ENCODE data around the gene TRIM2. TPM values are rescaled to one million over a fixed set of nuclear protein-coding genes. Genes with fewer than 3 reads are reported as not detected.

The TRIM2 gene
- polyA plus RNA-seq, 1 donor (not counting 4 experiments of a cell fraction or from before 2014, with no cell fraction given): 10.6 TPM

- Histone ChIP-seq H3K79me2 (ENCODE audit: control insufficient read depth, insufficient read depth, low read length) (peaks cover 9% of the 10 kb centered on the region), H3K9me1 (ENCODE audit: control insufficient read depth, extremely low read depth, insufficient read depth, low read length) (no peaks in the 10 kb centered on the region), H3K9me3 (ENCODE audit: control insufficient read depth, low read depth, low read length) (no peaks in the 10 kb centered on the region), H3K27me3 (ENCODE audit: control insufficient read depth, extremely low read depth, insufficient read depth, low read length) (no peaks in the 10 kb centered on the region), H2AFZ (ENCODE audit: control insufficient read depth, low read length) (no peak overlapping the region), H3K4me1 (ENCODE audit: control insufficient read depth, extremely low read depth, insufficient read depth, low read length) (peaks cover 12% of the 10 kb centered on the region), H3K4me2 (ENCODE audit: control insufficient read depth, extremely low read depth, insufficient read depth, low read depth, low read length) (peak overlapping the region; percentile 88), H4K20me1 (ENCODE audit: control insufficient read depth, extremely low read depth, insufficient read depth, low read length) (no peaks in the 10 kb centered on the region), H3K9ac (ENCODE audit: control insufficient read depth, extremely low read depth, insufficient read depth, low read length) (no peak overlapping the region), H3K4me3 (ENCODE audit: control insufficient read depth in 2 of 3, extremely low read depth in 1 of 3, insufficient read depth in 2 of 3, low read depth in 1 of 3, low read length in 3 of 3) (no peak overlapping the region), H3K27ac (ENCODE audit: control insufficient read depth, insufficient read depth, low read length) (no peak overlapping the region), H3K36me3 (ENCODE audit: control insufficient read depth in 2 of 2, extremely low read depth in 1 of 2, insufficient read depth in 2 of 2, low read length in 2 of 2) (no peaks in the 10 kb centered on the region)
- DNase-seq (ENCODE audit: low read depth, low spot score): no peak
- TF ChIP-seq EZH2 (IDR thresholded peaks at IDR 0.05; ENCODE audit: low read length): no peak
- no peak for TF ChIP-seq CTCF (optimal IDR thresholded peaks at IDR 0.05 in 1 of 3, IDR thresholded peaks at IDR 0.05 in 1 of 3, conservative IDR thresholded peaks at IDR 0.05 in 1 of 3; ENCODE audit: extremely low read depth in 1 of 3, insufficient read depth in 2 of 3, low read length in 3 of 3)
- dilution Hi-C loops (cut with MboI; ENCODE audit: extremely low pct_ligation_motif_present, low sequenced_read_pairs): no loop called here
- FAIRE-seq: no peak
These were observed 20.2 kb downstream of the TRIM2 start for GRCh38 chr4:153224474-153224873.

- H3K9ac ChIP-seq (ENCODE audit: control insufficient read depth, extremely low read depth, insufficient read depth, low read length): no peak overlapping the region
- H3K4me2 ChIP-seq (ENCODE audit: control insufficient read depth, extremely low read depth, insufficient read depth, low read depth, low read length): no peak overlapping the region
- no peak overlapping the region for H3K4me3 ChIP-seq (ENCODE audit: control insufficient read depth in 2 of 3, extremely low read depth in 1 of 3, insufficient read depth in 2 of 3, low read depth in 1 of 3, low read length in 3 of 3)
- no peak overlapping the region for H2AFZ ChIP-seq (ENCODE audit: control insufficient read depth, low read length)
- no peak for DNase-seq (ENCODE audit: low read depth, low spot score)
- H3K9me3 ChIP-seq (ENCODE audit: control insufficient read depth, low read depth, low read length): no peaks in the 10 kb centered on the region
- no peaks in the 10 kb centered on the region for H4K20me1 ChIP-seq (ENCODE audit: control insufficient read depth, extremely low read depth, insufficient read depth, low read length)
- H3K79me2 ChIP-seq (ENCODE audit: control insufficient read depth, insufficient read depth, low read length): peaks cover 9% of the 10 kb centered on the region
- H3K36me3 ChIP-seq (ENCODE audit: control insufficient read depth in 2 of 2, extremely low read depth in 1 of 2, insufficient read depth in 2 of 2, low read length in 2 of 2): no peaks in the 10 kb centered on the region
- TF ChIP-seq EZH2 (IDR thresholded peaks at IDR 0.05; ENCODE audit: low read length) (no peak), CTCF (optimal IDR thresholded peaks at IDR 0.05 in 1 of 3, IDR thresholded peaks at IDR 0.05 in 1 of 3, conservative IDR thresholded peaks at IDR 0.05 in 1 of 3; ENCODE audit: extremely low read depth in 1 of 3, insufficient read depth in 2 of 3, low read length in 3 of 3) (no peak)
- H3K27ac ChIP-seq (ENCODE audit: control insufficient read depth, insufficient read depth, low read length): no peak overlapping the region
- dilution Hi-C loops (cut with MboI; ENCODE audit: extremely low pct_ligation_motif_present, low sequenced_read_pairs): no loop called here
- peaks cover 9% of the 10 kb centered on the region for H3K4me1 ChIP-seq (ENCODE audit: control insufficient read depth, extremely low read depth, insufficient read depth, low read length)
- no peaks in the 10 kb centered on the region for H3K9me1 ChIP-seq (ENCODE audit: control insufficient read depth, extremely low read depth, insufficient read depth, low read length)
- no peaks in the 10 kb centered on the region for H3K27me3 ChIP-seq (ENCODE audit: control insufficient read depth, extremely low read depth, insufficient read depth, low read length)
- no peak for FAIRE-seq
These were observed 23.3 kb downstream of the TRIM2 start for GRCh38 chr4:153227469-153228075.
